ENCODE measurements around the gene ZNF850.
A peak's percentile ranks its signal among the peaks of the same experiment; 100 is the strongest.
"Not testable (repeated sequence)": the region's sequence is repeated elsewhere in the genome, so short reads cannot be mapped to it uniquely, and the experiment has no call there.

ZNF850 gene

GRCh38 chr19:36772311-36773222, at the start of gene ZNF850:
ZNF850 (minus strand) TSS chr19:36772807; CDS start chr19:36762606, 10,201 bp downstream.
- DNase-seq (ENCODE audit: low read depth in 3 of 3, low spot score in 1 of 3): peak; percentile 86 to 89 (median 89)

DNA sequence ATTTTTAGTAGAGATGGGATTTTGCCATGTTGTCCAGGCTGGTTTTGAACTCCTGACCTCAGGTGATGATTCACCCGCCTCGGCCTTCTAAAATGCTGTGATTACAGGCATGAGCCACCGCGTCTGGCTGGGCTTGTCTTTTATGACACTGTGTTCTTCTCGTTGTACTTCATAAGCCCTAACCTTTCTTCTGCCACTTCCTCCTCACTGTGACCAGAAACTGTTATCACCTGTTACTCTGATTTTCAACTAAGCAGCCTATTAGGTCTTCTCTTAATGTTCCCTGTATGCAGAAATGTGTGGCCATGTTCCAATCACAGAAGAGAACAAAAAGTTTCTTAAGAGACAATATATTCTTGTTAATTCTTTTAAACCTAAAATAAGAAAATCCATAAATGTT, 49.2 kb upstream of the ZNF850 start:
- no peak for DNase-seq (ENCODE audit: low read depth in 3 of 3, low spot score in 1 of 3)

DNA sequence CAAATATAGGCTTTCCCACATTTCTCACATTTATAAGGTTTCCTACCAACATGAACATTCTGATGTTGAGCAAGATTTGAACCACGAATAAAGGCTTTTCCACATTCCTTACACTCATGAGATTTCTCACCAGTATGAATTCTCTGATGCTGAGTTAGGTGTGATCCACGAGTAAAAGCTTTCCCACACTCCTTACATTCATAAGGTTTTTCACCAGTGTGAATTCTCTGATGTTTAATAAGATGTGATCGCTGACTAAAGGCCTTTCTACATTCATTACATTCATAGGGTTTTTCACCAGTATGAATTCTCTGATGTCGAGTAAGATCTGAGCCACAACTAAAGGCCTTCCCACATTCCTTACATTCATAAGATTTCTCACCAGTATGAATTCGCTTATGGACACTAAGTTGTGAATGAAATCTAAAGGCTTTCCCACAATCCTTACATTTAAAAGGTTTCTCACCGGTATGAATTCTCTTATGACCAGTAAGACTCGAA, 46.6 kb upstream of the ZNF850 start:
- DNase-seq (ENCODE audit: low read depth in 3 of 3, low spot score in 1 of 3): no peak

DNA sequence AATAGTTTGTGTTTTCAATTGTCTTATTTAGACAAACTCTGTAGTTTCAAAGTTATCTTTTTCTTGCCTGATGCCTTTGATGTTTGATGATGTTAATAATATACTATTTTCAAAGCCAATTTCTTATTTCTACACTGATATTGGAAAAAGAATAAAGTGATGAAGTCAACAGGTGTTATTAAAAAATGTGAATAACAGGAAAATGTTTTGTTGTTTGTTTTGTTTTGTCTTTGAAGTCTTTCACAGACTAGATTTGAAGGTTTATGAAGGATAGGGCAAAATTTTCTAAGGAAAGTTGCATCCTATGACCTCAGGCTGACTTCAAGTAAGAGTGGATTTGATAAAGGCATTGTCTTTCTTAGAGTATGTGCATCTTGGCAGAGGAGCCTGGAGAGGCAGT, 34.4 kb upstream of the ZNF850 start:
- no peak for DNase-seq (ENCODE audit: low read depth in 3 of 3, low spot score in 1 of 3)

GRCh38 chr19:36805364-36805763, 32.8 kb upstream of the ZNF850 start:
- DNase-seq (ENCODE audit: low read depth in 3 of 3, low spot score in 1 of 3): no peak

DNA sequence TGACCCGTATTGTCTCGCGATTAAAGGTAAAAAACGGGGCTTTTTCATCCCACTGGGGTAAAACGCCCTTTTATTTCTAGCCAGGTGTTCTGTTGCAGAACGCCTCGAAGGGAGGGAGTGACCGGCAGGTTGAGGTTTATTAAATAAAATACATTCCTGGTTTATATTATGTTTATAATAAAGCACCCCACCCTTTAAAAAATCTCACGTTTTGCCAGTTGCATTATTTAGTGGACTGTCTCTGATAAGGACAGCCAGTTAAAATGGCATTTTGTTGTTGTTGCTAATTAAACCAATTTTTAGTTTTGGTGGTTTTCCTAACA, 25.1 kb upstream of the ZNF850 start:
- no peak for DNase-seq (ENCODE audit: low read depth in 3 of 3, low spot score in 1 of 3)

GRCh38 chr19:36796714-36796992, 24.0 kb upstream of the ZNF850 start:
- no peak for DNase-seq (ENCODE audit: low read depth in 3 of 3, low spot score in 1 of 3)

- DNase-seq (ENCODE audit: low read depth in 3 of 3, low spot score in 1 of 3): not testable (repeated sequence)
Measured at GRCh38 chr19:36791420-36792141, 19.0 kb upstream of the ZNF850 start.

- no peak for DNase-seq (ENCODE audit: low read depth in 3 of 3, low spot score in 1 of 3)
Measured at GRCh38 chr19:36775768-36776167, 3.2 kb upstream of the ZNF850 start.

DNA sequence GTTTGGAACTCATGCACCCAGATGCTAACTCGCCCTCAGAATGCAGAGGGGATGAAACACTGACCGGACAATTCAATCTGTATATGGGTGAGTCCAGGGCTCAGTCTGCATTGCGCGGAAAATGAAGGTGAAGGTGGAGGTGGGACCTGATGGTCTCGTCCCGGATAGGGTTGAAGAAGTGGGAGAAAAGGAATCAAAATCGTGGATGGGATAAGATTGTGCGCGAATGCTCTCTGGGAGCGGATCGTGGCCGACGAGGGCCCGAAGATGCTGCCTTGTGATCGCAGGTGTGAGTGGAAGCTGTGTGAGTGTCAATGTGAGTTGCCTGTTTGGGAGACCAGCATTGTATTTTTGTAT, 594 bp upstream of the ZNF850 start:
- no peak for DNase-seq (ENCODE audit: low read depth in 3 of 3, low spot score in 1 of 3)

DNA sequence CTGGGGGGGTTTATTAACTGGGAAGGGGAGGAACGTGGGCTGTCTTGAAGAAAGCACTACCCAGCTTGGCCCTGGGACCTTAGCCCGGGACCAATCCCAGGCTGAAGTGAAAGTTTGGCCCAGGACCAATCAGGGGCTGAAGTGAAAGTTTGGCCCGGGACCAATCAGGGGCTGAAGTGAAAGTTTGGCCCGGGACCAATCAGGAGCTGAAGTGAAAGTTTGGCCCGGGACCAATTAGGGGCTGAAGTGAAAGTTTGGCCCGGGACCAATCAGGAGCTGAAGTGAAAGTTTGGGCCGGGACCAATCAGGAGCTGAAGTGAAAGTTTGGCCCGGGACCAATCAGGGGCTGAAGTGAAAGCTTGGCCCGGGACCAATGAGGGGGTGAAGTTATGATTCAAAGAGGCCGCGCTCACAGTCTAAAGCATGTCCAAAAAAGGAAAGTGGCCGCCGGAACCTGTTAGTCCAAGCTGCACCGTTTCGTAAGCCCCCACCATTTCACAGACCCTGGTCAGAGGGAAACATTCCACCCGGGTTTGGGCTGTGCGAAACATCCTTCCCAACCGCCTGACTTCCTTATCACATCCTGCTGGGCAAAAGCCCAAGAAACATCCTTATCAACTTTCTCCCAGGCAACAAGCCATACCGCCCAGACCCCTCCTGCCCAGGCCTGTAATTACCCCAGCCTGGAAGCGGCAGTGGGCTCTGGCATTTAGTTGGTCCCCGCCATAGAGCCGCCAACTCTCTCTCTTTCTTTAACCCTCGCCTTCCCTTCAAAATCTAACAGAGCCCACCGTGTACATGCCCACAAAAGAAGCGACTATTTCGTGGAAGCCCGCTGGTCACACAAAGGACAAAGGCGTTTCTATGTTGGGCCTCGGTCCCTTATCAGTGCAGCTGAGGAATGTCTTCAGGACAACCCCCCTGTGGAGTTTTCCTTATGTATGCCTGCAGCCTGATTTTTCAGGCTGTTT, 1.1 kb downstream of the ZNF850 start:
- DNase-seq (ENCODE audit: low read depth in 3 of 3, low spot score in 1 of 3): no peak

DNA sequence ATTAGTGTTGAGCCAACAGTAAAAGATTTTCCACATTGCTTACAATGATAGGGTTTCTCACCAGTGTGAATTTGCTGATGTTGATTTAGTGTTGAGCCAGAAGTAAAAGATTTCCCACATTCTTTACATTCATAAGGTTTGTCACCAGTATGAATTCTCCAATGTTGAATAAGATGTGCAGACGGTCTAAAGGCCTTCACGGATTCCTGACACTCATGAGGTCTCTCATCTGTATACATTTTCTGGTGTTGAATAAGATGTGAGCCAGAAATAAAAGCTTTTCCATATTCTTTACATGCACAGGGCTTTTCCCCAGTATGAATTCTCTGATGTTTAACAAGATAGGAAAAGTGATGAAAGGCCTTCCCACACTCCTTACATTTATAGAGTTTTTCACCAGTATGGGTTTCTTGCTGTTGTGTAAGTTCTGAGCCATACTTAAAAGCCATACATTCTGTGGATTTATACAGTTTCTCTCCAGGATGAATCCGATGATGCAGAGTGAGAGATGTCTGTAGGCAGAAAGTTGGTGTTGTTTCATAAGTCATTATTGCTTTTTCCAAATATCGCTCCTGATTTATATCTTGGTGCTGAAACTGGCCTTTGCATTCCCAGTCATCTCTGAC, 22.4 kb downstream of the ZNF850 start:
- DNase-seq (ENCODE audit: low read depth in 3 of 3, low spot score in 1 of 3): no peak

DNA sequence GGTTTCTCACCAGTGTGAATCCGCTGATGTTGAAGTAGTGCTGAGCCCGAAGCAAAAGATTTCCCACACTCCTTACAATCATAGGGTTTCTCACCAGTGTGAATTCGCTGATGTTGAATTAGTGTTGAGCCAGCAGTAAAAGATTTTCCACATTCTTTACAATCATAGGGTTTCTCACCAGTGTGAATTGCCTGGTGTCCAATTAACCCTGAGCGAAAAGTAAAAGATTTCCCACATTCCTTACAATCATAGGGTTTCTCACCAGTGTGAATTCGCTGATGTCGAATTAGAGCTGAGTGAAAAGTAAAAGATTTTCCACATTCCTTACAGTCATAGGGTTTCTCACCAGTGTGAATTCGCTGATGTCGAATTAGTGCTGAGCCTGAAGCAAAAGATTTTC, 23.0 kb downstream of the ZNF850 start:
- DNase-seq (ENCODE audit: low read depth in 3 of 3, low spot score in 1 of 3): not testable (repeated sequence)

DNA sequence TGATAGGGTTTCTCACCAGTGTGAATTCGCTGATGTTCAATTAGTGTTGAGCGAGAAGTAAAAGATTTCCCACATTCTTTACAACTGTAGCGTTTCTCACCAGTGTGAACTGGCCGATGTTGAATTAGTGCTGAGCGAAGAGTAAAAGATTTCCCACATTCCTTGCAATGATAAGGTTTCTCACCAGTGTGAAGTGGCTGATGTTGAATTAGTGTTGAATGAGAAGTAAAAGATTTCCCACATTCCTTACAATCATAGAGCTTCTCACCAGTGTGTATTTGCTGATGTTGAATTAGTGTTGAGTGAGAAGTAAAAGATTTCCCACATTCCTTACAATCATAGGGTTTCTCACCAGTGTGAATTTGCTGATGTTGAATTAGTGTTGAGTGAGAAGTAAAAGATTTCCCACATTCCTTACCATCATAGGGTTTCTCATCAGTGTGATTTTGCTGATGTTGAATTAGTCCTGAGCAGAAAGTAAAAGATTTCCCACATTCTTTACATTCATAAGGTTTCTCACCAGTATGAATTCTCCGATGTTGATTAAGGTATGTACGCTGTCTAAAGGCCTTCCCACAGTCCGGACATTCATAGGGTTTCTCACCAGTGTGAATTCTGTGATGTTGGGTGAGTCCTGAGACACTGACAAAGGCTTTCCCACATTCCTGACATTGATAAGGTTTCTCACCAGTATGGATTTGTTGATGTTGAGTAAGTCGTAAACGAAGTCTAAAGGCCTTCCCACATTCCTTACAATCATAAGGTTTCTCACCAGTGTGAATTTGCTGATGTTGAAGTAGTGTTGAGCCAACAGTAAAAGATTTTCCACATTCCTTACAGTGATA, 24.0 kb downstream of the ZNF850 start:
- DNase-seq (ENCODE audit: low read depth in 3 of 3, low spot score in 1 of 3): no peak

DNA sequence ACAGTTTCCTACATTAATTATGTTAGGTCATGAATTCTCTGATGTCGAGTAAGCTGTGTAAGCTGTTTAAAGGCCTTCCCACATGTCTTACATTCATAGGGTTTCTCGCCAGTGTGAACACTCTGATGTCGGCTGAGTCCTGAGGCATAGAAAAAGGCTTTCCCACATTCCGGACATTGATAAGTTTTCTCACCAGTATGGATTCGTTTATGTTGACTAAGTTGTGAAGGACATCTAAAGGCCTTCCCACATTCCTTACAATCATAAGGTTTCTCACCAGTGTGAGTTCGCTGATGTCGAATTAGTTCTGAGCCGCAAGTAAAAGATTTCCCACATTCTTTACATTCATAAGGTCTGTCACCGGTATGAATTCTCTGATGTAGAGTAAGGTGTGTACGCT, 24.9 kb downstream of the ZNF850 start:
- DNase-seq (ENCODE audit: low read depth in 3 of 3, low spot score in 1 of 3): no peak

DNA sequence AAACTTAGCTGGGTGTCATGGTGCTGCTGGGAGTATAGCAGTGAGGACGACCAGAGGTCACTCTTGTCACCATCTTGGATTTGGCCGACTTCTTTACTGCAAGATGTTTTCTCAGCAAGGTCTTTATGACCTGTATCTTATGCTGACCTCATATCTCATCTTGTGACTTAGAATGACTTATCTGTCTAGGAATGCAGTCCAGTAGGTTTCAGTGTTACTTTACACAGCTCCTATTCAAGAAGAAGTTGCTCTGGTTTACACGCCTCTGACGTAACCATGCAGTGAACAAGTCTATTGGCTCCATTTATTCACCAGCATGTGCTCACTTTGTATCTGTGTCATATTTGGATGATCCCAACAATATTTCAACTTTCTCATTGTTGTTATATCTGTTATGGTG, 26.7 kb downstream of the ZNF850 start:
- no peak for DNase-seq (ENCODE audit: low read depth in 3 of 3, low spot score in 1 of 3)

GRCh38 chr19:36736166-36736565, 36.4 kb downstream of the ZNF850 start:
- not testable (repeated sequence) for DNase-seq (ENCODE audit: low read depth in 3 of 3, low spot score in 1 of 3)

DNA sequence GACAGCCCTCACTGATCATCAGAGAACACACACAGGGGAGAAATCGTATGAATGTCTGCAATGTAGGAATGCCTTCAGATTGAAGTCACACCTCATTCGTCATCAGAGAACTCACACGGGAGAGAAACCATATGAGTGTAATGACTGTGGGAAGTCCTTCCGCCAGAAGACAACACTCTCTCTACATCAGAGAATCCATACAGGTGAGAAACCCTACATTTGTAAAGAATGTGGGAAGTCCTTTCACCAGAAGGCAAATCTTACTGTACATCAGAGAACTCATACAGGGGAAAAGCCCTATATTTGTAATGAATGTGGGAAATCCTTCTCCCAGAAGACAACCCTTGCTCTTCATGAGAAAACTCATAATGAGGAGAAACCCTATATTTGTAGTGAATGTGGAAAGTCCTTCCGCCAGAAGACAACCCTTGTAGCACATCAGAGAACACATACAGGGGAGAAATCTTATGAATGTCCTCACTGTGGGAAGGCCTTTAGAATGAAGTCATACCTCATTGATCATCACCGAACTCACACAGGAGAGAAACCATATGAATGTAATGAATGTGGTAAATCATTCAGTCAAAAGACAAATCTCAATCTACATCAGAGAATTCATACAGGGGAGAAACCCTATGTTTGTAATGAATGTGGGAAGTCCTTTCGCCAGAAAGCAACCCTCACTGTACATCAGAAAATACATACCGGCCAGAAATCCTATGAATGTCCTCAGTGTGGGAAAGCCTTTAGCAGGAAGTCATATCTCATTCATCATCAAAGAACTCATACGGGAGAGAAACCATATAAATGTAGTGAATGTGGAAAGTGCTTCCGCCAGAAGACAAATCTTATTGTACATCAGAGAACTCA, 52.7 kb downstream of the ZNF850 start:
- DNase-seq (ENCODE audit: low read depth in 3 of 3, low spot score in 1 of 3): no peak

DNA sequence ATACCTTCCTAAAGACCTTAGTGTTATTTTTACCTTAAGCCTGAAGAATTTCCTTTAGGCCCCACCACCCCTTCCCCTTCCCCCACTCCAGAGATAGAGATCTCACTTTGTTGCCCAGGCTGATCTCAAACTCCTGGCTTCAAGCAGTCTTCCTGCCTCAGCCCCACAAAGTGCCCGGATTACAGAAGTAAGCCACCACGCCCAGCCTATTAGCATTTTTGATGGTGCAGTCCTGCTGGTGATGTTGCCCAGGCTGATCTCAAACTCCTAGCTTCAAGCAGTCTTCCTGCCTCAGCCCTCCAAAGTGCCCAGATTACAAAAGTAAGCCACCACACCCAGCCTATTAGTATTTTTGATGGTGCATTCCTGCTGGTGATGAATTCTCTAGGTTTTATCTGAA, 63.2 kb downstream of the ZNF850 start:
- no peak for DNase-seq (ENCODE audit: low read depth in 3 of 3, low spot score in 1 of 3)
